Uterus (tissue), 2 donors: ENCODE measurements around the gene ATF6B.

Source experiments
- CTCF ChIP-seq, 4 experiments: fragments of 200-600 bp in 2 of 4; fragments of 450-650 bp in 2 of 4; sonication (generic) in 2 of 4; IDR thresholded peaks; one replicate each; pipeline ENCODE4 v1.5.1; 2016 to 2019; ENCODE audit warnings: antibody characterized with exemption in 4 of 4, mild to moderate bottlenecking in 2 of 4, moderate library complexity in 1 of 4
- POLR2A ChIP-seq, 2 donors: fragments of 450-650 bp; IDR thresholded peaks; one replicate each; pipeline ENCODE4 v1.6.1; 2016; ENCODE audit warnings: antibody characterized with exemption in 2 of 2, mild to moderate bottlenecking in 1 of 2, moderate library complexity in 1 of 2

- TF ChIP-seq CTCF (IDR thresholded peaks at IDR 0.05) = no peak
- no peak for TF ChIP-seq POLR2A (IDR thresholded peaks at IDR 0.05)
Measured at GRCh38 chr6:32068867-32069266, 59.2 kb downstream of the ATF6B start.
